GM21367 (cell line): ENCODE results near the gene KIAA1755.
A peak's percentile ranks its signal among the peaks of the same experiment; 100 is the strongest.

Source experiments
- ATAC-seq: cut with Tn5 transposase; IDR thresholded peaks from one replicate; pipeline ENCODE4 v1.9.1; 2021; ENCODE audit not compliant: unreplicated experiment

The KIAA1755 gene

DNA sequence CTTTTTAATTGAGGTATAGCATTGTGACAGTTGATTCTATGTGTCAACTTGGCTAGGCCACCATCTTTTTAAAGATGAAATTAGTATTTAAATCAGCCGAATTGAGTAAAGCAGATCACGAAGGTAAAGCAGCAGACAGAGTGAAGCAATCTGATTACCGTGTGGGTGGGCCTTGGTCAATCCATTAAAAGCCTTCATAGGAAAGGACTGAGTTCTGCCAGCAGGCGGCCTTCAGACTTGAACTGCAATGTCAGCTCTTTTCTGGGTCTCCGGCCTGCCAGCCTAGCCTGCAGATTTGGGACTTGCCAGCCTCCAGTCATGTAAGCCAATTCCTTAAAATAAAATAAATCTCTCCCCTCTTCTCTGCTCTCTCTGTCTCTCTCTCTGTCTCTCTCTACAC is 73.0 kb downstream of the KIAA1755 start:
- ATAC-seq, result no peak

DNA sequence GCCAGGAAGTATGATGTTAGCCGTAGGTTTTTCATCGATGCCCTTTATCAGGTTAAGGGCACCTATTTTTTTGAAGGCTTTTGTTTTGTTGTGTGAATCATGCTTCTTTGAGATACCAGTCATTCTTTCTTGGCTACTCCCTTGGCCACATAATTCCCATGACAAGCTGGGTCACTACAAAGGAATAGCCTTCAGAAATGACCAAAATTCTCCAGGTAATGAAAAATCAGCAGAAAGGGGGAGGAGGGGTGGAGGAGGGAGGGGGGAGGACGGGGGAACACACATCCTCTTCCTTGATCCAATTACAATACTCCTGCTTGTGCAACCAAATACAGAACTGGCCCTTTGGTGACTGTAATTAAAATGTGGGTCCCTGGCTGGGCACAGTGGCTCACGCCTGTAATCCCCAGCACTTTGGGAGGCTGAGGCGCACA is 73.7 kb downstream of the KIAA1755 start:
- no peak for ATAC-seq

DNA sequence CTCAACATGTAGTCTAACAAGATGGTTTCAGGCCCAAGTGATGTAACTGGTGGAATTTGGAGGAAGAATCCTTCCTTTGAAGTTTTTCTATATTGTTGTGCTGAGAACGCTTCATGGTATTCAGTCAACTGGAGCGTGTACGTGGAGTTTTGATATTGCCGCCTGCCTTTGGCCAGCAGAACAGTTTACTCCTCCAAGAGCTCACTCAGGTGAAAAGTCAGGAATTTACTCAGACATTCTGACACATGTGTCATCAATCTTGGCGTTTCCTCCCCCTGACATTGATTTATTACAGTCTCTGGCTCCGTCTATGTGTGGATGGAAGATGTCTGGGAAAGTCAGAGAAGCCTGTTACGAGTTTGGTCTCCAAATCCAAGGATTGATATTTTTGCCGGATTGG is 76.4 kb downstream of the KIAA1755 start:
- ATAC-seq, result no peak

DNA sequence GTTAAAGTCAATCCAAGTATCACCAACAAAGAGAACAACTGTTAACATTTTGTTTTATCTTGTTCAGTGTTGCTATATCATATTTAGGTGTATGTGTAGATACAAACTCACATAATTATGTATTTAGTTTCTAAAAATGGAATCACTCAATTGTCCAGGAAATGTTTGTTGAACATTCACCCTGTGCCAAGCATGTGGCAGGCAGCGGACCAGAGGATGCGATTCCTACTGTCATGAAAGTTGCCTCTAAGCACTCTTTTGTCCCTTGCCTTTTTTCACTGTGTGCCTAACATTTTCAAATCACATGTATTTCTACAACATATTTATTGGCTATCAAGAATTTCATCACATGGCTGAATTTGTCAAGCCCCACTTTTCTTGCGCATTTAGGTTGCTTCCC is 78.6 kb downstream of the KIAA1755 start:
- no peak for ATAC-seq

DNA sequence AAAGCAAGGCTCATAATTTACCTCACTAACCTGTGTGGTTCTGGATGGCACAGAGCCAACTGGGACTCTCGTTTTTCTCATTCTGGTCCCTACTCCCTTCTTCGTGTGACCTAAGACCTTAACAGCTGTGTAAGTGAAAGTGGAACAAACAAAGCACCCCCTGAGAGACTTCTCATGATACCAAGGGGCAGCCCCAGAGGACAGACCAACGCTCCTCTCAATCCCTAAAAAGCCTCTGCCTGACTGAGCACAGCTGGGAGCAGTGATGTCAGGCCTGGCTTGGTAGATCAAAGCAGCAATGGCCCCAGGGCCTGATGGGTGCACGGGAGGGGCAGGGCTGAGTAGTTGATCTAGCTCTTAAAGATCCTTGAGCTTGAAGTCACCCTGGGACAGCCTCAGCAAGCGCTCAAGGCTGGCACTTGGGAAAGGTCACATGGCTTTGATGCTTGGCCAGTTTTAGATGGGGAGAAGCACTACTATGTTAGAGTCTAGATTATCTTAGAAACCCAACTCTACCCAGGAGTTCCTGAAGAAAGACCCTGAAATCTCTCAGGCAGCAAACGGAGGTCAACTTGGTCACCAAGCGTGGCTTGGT is 79.2 kb downstream of the KIAA1755 start:
- peak; percentile 65 for ATAC-seq

DNA sequence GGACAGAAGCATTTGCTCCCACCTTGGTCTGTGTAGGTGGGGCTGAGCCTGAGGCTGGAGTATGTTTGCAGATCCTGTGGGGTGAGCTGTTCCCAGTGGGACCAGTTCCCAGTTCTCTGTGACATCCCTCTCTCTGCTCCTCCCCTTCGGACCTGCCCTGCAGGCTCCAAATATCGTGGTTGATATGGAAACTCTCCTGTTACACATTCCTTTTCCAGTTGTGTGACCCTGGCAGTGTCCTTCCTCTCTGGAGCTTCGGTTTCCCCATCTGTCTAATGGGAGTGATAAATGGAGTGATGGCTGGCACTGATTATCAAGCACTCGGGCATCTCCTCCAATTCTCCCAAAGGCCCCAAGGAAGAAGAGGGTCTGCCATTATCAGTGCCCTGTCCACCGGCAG is 79.8 kb downstream of the KIAA1755 start:
- no peak for ATAC-seq

DNA sequence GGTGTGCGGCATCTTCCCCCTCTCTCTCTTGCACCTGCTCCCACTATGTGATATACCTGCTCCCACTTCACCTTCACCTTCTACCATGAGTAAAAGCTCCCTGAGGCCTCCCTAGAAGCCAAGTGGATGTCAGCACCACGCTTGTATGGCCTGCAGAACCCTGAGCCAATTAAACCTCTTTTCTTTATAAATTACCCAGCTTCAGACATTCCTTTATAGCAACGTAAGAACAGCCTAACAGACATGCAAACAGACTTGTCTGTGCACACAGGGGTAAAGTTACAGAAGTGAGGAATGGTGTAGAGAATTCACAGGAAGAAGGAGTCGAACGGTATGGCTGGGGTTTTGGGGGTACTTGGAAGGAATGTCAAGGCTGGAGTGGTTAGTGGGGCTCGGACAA is 80.7 kb downstream of the KIAA1755 start:
- ATAC-seq, result no peak

DNA sequence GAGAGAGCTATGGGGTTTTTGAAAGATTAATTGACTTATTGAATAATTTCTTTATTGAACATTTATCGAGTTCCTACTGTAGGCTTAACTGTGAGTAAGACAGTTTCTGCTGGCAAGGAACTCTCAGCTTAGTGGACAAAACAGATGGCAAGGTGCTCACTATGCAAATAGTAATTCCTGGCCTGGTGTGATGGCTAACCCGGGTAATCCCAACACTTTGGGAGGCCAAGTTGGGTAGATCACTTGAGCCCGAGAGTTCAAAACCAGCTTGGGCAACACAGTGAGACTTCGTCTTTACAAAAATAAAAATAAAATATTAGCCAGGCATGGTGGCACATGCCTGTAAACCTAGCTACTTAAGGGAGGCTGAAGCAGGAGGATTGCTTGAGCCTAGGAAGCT is 82.0 kb downstream of the KIAA1755 start:
- no peak for ATAC-seq

DNA sequence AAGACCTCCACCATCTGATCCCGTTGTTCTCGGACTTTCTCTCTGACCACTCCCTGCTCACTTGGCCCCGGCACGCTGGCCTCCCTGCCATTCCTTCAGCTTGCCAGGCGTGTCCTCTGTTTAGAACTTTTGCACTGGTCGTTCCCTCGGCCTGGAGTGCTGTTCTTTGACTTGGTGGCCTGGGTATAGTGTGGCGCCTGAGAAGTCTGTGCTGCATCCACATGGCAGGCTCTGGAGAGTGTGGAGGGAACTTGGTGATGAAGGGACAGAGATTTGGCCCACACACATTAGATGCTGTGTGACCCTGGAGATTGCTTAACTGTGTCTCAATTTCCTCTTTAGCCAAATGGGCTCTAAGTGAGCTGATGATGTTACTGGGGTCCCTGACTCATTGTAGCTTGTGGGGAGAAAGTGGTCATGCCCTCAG is 82.5 kb downstream of the KIAA1755 start:
- ATAC-seq, result no peak

DNA sequence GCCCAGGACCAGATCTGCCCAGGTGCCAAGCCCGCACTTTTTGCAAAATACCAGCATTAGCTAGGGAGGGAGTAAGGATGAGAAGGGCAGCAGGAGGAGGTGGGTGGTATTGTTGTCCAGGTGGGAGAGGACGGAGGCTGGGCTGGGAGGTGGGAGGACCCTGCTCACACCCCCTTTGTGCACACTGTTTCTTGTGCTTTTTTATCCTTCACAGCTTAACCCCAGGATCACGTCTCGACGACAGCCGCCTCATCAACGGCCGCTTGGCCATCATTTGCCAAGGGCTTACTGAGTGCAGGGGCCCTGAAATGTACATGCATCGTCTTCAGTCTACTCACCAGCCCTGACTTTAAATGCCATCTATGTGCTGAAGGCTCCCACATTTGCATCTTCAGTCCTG is 83.3 kb downstream of the KIAA1755 start:
- no peak for ATAC-seq

DNA sequence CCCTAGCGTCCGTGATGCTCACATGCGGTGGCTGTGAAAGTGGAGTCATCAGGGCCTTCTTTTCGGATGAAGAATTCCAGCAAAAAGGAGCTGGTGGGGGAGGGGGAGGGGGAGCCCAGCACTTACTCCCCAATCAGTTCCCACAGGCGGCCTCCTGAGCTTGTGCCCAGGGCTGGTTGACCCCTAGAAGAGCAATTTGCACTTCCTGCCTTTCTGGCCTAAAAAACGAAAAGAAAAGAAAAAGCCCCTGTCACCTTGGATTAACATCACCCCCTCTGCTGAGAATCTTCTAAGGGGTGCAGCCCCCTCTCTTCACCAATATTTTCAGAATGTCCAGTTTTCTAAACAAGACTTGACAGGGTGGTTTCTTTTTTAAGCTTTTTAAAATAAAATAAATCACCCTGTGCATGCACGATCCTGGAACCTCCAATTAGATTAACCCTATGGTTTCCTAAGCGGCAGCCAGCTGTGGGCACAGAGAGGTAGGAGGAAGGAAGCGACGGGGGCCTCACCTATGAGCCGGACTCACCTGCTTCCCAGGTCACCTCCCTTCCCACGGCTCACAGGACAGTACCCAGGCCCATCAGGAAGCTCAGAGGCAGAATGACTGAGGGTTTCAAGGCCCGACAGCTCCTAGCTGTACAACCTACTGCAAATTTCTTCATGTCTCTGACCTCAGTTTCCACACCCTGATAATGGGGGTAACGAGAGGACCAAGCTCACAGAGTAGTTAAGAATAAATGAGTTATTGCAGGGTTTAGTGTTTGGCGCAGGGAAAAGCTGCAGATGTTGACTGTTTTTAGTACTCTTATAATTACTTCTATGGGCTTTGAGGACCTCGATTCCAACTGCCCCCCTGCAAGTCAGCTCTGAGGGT is 85.0 kb downstream of the KIAA1755 start:
- ATAC-seq, result no peak

DNA sequence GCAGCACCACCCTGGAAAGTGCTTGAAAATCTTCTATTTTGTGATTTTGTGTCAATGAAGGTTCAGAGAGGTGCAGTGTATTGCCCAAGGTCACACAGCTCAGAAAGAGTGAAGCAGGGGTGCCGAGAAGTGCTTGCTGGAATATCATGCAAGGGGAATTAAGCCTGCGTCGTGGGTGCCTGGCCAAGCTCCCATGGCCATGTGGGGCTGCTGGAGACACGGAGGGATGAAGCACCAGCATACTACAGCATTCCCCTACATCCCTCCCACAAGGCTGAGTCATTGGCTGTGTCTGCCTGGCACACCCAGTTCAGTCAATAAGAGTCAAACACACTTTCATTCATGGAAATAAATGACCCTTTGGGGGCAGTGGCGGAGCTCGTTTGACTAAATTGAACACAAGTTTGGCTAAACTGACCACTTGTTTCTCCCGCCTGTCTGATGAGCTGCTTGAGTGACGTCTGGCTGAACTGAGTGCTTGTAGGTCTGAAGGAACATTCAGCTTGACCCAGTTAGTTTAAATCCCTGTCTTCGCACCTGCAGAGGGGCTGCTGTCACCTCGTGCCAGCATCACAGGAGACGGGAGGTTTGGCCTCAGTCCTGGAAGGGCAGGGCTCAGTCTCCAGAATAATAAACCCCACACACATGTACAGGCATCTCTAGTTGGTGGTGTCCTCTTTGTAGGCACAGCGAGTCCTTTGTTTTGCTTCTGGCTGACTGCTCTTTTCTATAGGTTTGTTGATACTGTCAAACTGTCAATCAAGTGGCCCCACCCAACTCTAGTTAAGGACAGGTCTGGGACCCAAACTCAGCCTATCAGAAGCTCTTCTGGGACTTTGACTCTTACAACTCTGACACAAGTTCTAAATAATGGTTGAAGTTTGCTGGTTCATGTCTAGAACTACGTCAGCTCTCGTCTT is 87.0 kb downstream of the KIAA1755 start:
- ATAC-seq, result no peak

DNA sequence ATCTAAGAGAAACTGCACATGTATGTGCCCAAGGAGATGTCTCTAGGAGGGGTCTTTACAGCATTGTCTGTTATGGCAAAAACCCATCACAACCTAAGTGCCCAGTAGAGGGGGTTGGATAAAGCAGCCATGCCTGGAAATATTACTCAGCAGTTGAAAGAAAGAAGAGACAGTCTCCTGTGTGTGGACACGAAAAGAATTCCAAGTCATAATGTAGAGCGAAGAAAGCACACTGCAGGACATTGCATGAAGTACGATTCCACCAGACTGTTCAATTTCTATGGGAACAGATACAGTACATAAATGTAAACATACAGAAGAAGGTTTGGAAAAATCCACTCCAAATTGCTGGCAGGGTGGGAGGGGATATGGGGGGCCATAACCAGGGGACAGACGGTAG is 88.1 kb downstream of the KIAA1755 start:
- no peak for ATAC-seq

DNA sequence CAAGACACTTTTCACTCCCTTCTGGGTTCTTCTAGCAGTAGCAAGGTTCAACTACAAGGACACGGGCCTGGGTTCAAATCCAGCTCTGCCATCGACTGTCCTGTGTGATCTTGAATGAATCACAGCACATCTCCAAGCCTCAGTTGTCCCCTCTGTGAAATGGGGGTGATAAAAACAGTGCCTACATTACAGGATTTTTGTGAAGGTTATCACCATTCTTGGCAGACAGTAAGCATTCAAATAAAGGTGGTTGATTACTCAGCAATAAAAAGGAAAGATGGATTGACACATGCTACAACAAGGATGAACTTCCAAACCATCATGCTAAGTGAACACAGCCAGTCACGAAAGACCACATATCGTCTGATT is 88.9 kb downstream of the KIAA1755 start:
- ATAC-seq, result no peak

DNA sequence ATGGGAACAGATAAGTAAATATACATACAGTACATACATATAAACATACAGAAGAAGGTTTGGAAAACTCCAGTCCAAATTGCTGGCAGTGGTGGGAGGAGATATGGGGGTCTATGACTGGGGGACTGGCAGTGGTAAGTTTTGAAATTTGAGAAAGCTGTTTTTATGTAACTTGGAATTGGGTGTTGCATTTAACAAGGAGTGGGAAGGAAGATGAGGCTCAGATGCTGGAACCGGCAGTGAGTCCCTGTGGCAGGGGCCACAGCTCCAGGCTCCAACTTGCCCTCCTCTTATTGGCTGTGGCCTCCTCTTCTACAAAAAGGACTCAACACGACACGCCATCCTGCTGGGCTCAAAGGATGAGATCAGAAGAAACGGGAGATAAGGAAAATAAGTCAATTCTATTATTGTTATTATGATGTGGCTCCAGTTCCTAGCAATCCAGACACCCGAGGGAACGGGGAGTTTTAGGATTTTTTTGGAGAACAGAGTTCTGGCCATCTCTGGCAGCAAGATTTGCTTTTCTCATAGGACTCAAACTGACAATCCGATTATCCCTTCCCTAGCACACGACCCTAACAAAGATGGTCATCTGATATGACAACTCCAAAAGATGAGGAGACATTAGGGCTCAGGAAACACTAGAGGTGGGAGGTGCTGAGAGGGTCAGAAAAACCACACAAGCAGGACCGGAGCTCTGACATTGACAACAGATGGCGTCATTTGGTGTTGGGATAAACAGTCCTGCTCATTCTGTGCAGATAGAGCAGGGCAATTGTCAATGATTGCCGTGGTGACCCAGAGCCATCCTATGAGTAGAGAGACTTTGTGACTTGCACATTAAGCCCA is 89.5 kb downstream of the KIAA1755 start:
- no peak for ATAC-seq

DNA sequence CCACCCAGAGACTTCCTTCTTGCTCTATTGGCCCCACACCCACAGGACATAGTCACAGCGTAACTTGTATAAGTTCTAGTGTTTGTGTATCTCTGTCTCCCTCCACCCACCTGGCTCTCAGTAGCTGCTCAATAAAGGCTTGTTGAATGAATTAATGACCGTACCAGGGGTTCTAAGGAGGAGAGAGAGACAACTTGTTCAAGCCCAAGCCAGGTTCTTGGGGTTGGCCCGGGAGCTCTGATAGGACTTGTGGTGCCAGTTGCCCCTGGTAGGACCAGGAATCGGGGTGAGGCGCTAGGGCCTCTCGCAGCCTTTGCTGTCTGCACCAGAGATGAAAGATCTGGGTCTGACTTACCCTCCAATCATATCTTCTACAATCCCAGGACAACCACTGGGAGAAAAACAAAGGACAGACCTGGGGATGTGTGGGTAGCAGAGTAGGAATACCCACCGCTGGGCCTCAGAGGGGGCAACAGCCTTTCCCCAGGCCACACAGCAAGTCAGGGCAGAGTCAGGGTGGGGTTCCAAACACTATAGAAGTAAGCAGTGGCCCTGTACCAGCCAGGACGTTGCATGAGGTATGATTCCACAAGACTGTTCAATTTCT is 90.2 kb downstream of the KIAA1755 start:
- ATAC-seq, result no peak

DNA sequence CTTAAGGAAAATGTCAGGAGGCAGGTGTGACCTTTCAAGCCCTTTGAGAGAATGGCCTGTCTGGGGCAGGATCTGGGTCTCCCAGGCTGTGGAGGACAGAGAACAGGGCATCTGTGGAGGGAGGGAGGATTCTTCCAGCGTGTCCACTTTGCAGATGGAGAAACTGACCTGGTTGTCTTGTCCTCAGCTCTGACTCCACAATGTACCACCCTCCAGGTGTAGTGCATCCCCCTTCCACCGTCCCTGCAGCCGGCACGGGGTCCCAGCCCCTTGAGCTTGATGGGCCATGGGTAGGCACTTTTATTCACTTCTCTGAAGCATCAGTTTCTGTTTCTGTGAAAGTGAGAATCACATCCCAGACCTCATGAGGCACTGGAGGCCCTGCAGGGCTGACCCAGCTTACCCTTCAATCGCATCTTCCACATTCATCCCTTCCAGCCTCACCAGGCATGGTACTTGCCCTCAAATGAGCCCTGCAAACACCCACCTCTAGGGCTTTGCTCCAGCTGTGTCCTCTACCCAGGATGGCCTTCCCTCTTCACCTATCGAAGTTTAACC is 90.8 kb downstream of the KIAA1755 start:
- no peak for ATAC-seq

DNA sequence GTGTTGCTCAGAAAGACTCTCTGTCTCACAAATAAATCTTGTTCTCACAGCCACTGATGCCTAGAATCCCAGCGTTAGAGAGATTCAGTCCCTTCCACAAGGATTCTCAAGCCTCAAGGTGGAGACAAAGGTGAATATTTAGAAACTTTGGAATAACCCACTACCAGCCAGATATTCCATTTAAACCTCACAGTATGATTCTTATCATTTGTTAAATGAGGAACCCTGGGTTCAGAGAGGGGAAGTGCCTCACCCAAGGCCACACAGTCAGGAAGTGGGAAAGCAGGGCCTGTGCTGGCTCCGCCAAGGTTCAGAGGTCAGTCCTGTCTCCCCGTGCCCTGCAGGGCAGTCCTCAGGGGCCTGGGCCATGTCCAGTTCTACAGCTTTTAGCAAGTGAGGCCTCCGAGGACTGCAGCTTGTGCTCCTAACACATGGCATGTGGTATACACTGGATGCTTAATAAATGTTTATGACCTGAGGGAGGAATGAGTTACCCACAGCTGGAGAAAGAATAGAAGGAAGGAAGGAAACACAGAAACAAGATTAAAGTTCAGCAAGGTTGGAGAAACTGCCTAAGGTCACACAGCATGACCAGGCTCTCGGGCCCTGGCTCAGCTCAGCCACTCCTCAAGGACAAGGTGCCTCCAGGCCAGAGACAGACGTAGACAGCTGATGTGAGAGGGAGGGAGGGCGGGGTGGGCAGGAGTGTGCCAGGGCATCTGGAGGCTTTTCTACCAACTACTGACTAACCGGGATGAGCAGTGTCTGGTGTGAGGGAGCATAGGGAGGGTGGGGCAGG is 91.5 kb downstream of the KIAA1755 start:
- ATAC-seq, result no peak
